ENCODE measurements around the gene PCBP3.
A peak's percentile ranks its signal among the peaks of the same experiment; 100 is the strongest.
"Not testable (repeated sequence)": the region's sequence is repeated elsewhere in the genome, so short reads cannot be mapped to it uniquely, and the experiment has no call there.

The PCBP3 gene

GRCh38 chr21:45636459-45636858 lies 7.1 kb upstream of the PCBP3 start:
- no peak for DNase-seq

- no peak for DNase-seq
Measured at GRCh38 chr21:45636951-45637646, 6.4 kb upstream of the PCBP3 start.

GRCh38 chr21:45637883-45638282 lies 5.6 kb upstream of the PCBP3 start:
- DNase-seq: no peak

GRCh38 chr21:45638707-45639106 lies 4.8 kb upstream of the PCBP3 start:
- no peak for DNase-seq

DNA sequence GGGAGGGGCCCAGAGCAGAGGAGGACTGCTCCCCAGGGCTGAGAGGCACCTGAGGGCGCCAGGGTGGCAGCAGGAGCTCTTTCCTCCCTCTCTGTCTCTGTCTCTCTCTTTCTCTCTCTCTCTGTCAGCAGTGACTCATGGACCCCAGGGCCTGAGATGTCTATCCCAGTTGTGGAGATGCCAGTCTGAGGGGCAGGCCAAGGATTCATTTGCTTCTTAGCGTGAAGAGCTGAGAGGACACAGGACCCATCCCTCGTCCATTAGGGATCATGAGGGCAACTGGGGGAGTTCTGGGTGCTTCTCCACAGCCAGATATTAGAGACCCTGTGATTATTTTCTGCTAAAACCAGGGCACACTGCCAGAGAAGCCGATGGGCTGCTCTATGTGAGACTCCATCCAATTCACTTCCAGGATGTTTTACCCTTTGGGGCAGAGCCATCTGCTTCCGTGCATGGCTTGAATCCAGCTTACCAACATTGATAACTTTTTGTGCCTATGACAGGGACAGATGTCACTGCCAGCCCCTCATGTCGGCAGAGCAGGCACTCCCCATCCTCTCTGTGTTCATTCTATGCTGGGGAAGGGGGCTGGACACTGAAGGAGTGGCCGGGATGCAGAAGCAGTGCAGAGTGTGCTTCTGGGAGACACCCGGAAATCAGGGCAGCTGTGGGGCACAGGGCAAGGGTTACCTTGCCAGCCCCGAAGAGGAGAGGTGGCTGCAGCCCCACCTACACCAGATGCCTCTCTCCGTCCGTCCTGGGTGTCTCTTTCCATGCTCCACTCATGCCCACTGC lies 4.1 kb upstream of the PCBP3 start:
- DNase-seq: peak; percentile 16

DNA sequence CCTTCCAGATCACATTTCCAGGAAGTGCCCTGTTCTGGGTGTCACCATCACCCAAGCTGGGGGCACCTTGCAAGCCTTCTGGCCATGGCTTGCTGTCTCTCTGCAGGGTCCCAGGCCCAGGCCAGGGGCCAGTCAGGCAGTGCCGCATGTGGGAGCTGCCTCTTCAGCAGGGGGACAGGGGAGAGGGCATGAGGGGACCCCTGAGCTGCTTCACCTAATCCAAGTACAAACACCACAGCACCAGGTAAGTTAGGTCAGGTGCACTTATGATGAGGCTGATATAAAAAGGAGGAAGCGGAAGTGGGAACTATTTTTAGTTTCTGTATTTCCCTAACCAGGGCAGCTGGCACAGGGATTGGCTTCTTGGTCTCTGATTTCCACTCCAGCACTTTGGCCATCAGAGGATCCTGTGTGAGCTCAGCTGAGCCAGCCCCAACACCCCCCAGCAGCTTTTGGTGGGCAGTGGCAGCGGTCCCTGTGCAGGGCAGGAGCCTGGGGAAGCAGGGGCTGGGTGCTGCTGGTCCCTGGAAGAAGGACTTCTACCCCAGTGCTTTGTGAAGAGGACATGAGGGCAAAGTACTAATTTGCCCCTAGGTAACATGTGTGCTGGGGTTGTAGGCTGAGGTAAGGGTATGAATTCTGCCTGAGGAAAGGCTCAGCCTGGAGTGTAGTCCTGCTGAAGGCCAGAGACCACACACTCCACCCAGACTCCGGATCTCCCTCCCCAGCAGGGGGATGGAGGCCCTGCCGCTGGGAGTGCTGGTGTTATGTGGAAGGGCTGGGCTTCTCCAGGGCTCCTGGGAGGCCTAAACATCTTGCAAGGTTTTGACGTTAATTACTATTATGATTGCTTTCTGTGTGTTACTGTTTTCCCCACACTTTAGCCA lies 3.3 kb upstream of the PCBP3 start:
- no peak for DNase-seq

DNA sequence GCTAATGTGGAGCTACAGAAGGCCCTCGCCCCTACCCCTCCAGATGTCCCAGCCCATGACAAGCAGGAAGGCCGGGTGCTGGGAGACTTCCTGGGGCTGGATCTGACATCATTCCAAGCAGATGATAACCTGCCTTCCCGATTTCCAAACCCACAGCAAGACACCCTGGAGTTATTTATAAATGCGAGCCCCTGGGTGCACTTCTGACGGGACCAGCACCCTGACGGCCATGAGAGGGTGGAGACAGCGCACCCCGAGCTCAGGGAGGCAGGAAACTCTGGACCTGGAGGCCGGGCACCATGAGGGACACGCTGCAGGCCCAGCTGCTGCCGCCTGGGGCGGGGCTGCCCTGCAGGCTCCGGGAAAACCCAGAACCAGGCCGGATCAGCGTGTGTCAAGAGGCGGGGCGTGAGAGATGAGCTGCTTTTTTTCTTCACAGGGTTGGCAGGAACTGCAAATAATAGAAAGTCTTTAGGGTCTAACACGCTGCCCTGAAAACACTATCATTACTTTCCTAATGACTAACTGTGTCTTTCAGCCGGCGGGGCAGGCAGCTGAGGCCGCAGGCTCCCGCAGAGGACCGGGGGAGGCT lies 2.5 kb upstream of the PCBP3 start:
- peak; percentile 33 for DNase-seq

- DNase-seq: no peak
Measured at GRCh38 chr21:45641480-45642035, 2.0 kb upstream of the PCBP3 start.

DNA sequence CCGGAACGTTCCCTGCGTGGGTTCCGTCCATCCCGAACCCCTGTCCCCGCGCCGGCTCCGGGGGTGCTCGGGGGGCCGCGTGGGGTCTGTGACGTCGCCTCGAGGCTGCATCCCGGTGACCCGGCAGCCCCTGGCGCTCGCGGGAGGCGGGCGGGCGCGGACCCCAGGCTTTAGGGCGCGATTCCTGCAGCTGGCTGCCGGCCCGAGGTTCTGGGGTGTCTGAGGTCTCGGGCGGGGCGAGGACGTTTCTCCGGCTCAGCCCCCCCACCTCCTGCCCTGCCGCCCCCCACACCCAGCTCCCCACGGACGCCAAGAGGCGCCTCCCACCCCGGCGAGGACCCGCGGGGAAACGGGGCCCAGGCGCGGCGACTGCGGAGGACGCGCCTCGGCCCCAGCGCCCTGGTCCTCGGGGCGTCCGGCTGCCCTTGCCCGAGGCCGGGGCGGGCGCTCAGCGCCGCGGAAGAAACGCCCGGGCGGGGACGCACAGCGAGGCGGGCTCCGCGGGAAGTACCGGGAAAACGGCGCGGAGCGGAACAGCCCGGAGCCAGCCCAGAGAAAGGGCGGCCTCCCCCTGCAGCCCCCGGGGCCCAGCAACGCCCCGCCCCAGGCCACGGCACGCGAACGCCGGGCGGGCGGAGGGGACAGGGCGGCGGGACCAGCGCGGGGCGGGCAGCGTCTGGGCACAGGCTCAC lies 1.3 kb upstream of the PCBP3 start:
- DNase-seq: no peak

DNA sequence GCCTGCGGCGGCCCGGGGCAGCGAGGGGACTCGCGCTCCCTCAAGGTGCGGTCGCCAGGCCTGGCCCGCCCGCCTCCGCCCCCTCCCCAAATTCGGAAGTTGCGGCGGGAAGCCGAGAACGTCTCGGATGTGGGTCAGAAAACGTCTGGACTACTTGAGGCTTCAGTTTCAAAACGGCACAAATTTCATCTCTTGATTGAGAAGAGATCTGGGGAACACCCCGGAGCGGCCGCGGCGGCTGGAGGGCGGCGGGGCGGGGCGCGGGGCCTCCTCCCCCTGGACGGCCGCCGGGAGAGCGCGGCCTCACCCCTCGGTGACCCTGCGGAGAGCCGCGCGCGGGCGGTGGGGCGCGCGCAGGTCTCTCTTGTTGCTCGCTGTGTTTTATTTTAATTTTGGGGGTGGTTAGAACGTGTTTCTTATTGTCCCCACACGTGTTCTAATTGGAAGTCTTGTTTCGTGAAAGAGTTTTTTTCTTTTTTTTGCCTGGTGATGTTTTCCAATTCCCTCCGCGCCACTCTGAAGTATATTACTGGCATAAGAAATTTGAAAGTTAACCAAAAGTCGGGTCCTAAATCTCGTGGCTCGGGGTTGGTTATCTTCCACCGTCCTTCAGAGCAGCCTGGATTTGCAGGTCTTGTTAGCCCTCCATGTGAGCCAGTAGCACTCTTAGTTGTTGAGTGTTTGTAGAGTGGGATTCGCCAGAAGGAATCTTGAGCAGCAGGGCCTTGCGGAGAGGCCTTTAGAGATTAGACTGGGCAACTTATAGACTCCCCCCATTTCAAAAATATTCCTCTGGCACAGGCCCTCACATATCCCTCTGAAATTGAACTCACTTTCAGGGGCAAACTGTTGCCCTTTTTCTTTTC lies 749 bp downstream of the PCBP3 start:
- peak; percentile 36 for DNase-seq

GRCh38 chr21:45651921-45652320 lies 8.4 kb downstream of the PCBP3 start:
- no peak for DNase-seq

DNA sequence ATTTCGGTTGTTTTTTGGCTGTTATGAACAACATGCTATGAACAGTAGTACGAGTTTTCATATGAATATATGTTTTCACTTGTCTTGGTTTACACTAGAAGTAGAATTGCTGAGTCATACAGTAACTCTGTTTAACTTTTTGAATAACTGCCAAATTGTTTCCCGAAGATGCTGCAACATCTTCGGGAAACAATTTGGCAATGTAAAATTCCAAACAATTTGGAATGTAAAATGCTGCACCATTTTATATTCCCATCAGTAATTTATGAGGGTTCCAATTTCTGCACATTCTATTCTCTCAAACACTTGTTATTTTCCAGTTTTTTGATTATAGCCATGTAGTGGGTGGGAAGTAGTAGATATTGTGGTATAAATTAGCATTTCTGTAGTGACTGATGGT lies 11.6 kb downstream of the PCBP3 start:
- DNase-seq: peak; percentile 85

- DNase-seq: not testable (repeated sequence)
Measured at GRCh38 chr21:45656114-45656513, 12.6 kb downstream of the PCBP3 start.

DNA sequence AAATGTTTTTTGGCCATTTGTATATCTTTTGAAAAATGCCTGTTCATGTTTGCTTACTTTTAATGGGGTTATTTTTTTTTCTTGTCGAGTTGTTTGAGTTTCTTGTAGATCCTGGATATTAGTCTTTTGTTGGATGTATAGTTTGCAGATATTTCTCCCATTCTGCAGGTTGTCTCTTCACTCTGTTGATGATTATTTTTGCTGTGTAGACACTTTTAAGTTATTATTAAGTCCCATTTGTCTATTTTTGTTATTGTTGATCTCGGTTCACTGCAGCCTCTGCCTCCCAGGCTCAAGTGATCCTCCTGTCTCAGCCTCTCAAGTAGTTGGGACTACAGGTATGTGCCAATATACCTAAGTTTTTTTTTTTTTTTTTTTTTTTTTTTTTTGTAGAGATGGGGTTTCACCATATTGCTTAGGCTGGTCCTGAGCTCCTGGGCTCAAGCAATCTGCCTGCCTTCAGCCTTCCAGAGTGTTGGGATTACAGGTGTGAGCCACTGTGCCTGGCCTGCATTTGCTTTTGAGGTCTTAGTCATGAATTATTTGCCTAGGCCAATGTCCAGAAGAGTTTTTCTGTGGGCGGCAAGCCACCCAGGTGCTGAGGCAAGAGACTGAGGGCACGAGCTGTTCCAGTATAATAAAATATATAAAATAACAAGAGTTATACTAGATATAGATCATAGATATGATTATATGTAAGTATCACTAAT lies 18.5 kb downstream of the PCBP3 start:
- not testable (repeated sequence) for DNase-seq

GRCh38 chr21:45662623-45663245 lies 19.2 kb downstream of the PCBP3 start:
- not testable (repeated sequence) for DNase-seq

DNA sequence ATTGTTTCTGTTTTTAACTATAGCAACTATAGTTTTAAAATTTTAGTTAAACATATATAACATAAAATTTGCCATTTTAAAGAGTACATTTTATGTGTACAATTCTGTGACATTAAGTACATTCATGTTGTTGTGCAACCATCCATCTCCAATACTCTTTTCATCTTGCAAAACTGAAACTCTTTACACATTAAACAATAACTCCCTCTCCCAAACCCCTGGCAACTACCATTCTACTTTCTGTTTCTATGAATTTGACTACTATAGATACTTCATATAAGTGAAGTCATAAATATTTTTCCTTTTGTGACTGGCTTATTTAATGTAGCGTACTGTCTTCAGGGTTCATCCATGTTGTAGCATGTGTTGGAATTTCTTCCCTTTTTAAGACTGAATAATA lies 25.9 kb downstream of the PCBP3 start:
- no peak for DNase-seq

DNA sequence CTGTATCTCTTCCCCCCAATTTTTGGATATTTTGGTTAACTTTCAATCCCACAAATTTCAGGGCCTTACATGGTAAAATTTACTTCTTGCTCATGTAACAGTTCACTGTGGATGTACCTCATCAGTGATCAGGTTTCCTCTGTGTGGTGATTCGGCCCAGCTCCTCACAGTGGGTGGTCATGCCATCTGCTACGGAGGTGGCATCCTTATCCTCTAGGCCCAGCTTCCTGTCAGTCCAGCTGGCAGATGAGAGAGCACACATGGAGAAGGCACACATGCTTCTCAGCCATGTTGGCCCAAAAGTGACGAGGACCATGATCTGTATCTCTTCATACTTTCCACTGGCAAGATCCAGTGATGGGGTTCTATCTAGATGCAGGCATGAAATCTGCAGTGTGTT lies 27.2 kb downstream of the PCBP3 start:
- no peak for DNase-seq

DNA sequence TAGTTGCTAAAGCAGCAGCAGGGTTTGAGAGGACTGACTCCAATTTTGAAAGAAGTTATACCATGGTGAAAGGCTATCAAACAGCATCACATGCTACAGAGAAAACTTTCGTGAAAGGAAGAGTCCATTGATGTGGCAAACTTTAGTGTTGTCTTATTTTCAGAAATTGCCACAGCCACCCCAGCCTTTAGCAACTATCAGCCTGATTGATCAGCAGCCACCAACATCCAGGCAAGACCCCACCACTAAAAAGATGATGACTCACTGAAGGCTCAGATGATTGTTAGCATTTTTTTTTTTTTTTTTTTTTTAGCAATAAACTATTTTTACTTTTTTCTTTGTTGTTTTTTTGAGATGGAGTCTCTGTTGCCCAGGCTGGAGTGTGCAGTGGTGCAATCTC lies 35.3 kb downstream of the PCBP3 start:
- DNase-seq: not testable (repeated sequence)

DNA sequence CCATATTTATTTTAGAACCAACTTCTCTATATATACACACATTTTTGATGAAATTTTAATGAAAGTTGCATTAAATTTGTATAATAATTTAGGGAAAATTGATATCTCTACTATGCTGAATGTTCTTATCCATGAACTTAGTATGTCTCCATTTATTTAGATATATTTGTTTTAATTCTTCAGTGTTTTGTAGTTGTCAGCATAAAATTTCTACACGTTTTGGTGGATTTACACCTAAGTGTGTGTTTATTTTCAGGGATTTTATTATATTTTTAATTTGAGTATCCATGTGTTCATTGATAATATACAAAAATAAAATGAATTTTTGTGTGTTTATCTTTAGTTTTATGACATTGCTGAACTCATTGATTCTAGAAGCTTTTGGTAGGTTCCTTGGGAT lies 36.7 kb downstream of the PCBP3 start:
- DNase-seq: no peak

GRCh38 chr21:45695086-45695485 lies 51.6 kb downstream of the PCBP3 start:
- no peak for DNase-seq
